DMS53 treated with DMSO at 0.1 percent for 48 hours (cell line): Measurements from ENCODE around the gene NAGLU.
A peak's percentile ranks its signal among the peaks of the same experiment; 100 is the strongest.

Experiments used
- DNase-seq: peaks from one replicate; lab custom pipeline; 2025; ENCODE audit not compliant: unreplicated experiment; lab: John Stamatoyannopoulos, UW

Gene NAGLU

GRCh38 chr17:42536048-42536371 is at the start of gene NAGLU:
Gene NAGLU, plus strand, starts transcription at chr17:42536241. Its CDS starts 32 bp downstream, at chr17:42536273.
- DNase-seq = peak; percentile 89

GRCh38 chr17:42488032-42488431 is 48.0 kb upstream of the NAGLU start:
- DNase-seq = no peak

- DNase-seq = no peak
Measured at GRCh38 chr17:42493319-42493718, 42.7 kb upstream of the NAGLU start.

GRCh38 chr17:42494673-42495072 is 41.4 kb upstream of the NAGLU start:
- no peak for DNase-seq

GRCh38 chr17:42498828-42499227 is 37.2 kb upstream of the NAGLU start:
- DNase-seq = no peak

- no peak for DNase-seq
Measured at GRCh38 chr17:42502091-42502490, 34.0 kb upstream of the NAGLU start.

GRCh38 chr17:42502926-42503325 is 33.1 kb upstream of the NAGLU start:
- DNase-seq = no peak

GRCh38 chr17:42507671-42508070 is 28.4 kb upstream of the NAGLU start:
- DNase-seq = no peak

- no peak for DNase-seq
Measured at GRCh38 chr17:42508426-42509165, 27.4 kb upstream of the NAGLU start.

- DNase-seq = no peak
Measured at GRCh38 chr17:42509409-42509808, 26.6 kb upstream of the NAGLU start.

GRCh38 chr17:42509841-42510240 is 26.2 kb upstream of the NAGLU start:
- no peak for DNase-seq

GRCh38 chr17:42512246-42512645 is 23.8 kb upstream of the NAGLU start:
- no peak for DNase-seq

GRCh38 chr17:42512733-42513251 is 23.2 kb upstream of the NAGLU start:
- no peak for DNase-seq

- DNase-seq = no peak
Measured at GRCh38 chr17:42513686-42514085, 22.4 kb upstream of the NAGLU start.

GRCh38 chr17:42514279-42514678 is 21.8 kb upstream of the NAGLU start:
- DNase-seq = no peak

GRCh38 chr17:42514867-42515266 is 21.2 kb upstream of the NAGLU start:
- no peak for DNase-seq

GRCh38 chr17:42517516-42517915 is 18.5 kb upstream of the NAGLU start:
- peak; percentile 80 for DNase-seq

GRCh38 chr17:42518046-42518754 is 17.8 kb upstream of the NAGLU start:
- no peak for DNase-seq

GRCh38 chr17:42518755-42519545 is 17.1 kb upstream of the NAGLU start:
- no peak for DNase-seq

GRCh38 chr17:42519546-42520491 is 16.2 kb upstream of the NAGLU start:
- DNase-seq = no peak

- DNase-seq = no peak
Measured at GRCh38 chr17:42520540-42520951, 15.5 kb upstream of the NAGLU start.
